Umbilical cord (tissue), 2 donors: ENCODE data around the gene PHRF1. TPM values are rescaled to one million over a fixed set of nuclear protein-coding genes. Genes with fewer than 3 reads are reported as not detected.

Experiments
- DNase-seq: peaks from one replicate; pipeline ENCODE4 v3.0.0-alpha.2; 2015; ENCODE audit warnings: low spot score
- total RNA-seq: library from RNA; depleted of rRNA; stranded (reverse); fragments of >200 nt; gene quantifications from one replicate; pipeline ENCODE4 v1.2.3, GENCODE V29; 2014; ENCODE audit warnings: low replicate concordance; ENCODE audit not compliant: insufficient read depth

Gene PHRF1
- total RNA-seq, 1 donor from 2014 or later, result 31.5 TPM

GRCh38 chr11:537622-538430, 38.4 kb upstream of the PHRF1 start:
- DNase-seq, result no peak

GRCh38 chr11:538431-539051, 37.7 kb upstream of the PHRF1 start:
- DNase-seq, result no peak

GRCh38 chr11:539971-540481, 36.2 kb upstream of the PHRF1 start:
- no peak for DNase-seq

- no peak for DNase-seq
Observed at GRCh38 chr11:540583-541432, 35.5 kb upstream of the PHRF1 start.

GRCh38 chr11:541433-541885, 34.8 kb upstream of the PHRF1 start:
- DNase-seq, result no peak

GRCh38 chr11:544817-545166, 31.5 kb upstream of the PHRF1 start:
- no peak for DNase-seq

GRCh38 chr11:545171-545570, 31.1 kb upstream of the PHRF1 start:
- DNase-seq, result no peak

- no peak for DNase-seq
Observed at GRCh38 chr11:548700-549603, 27.3 kb upstream of the PHRF1 start.

GRCh38 chr11:550021-550745, 26.1 kb upstream of the PHRF1 start:
- no peak for DNase-seq

- DNase-seq, result no peak
Observed at GRCh38 chr11:550746-551085, 25.6 kb upstream of the PHRF1 start.

GRCh38 chr11:551131-551530, 25.1 kb upstream of the PHRF1 start:
- no peak for DNase-seq

GRCh38 chr11:551596-551995, 24.7 kb upstream of the PHRF1 start:
- DNase-seq, result no peak

GRCh38 chr11:553083-553987, 22.9 kb upstream of the PHRF1 start:
- DNase-seq, result no peak

- no peak for DNase-seq
Observed at GRCh38 chr11:553988-554340, 22.3 kb upstream of the PHRF1 start.

- DNase-seq, result no peak
Observed at GRCh38 chr11:554428-555226, 21.6 kb upstream of the PHRF1 start.

- no peak for DNase-seq
Observed at GRCh38 chr11:555227-555779, 21.0 kb upstream of the PHRF1 start.

- no peak for DNase-seq
Observed at GRCh38 chr11:555780-556661, 20.2 kb upstream of the PHRF1 start.
